Glutamatergic neuron (in vitro differentiated cells): Measurements from ENCODE around the gene COMMD1. TPM values are rescaled to one million over a fixed set of nuclear protein-coding genes. Genes with fewer than 3 reads are reported as not detected.

Experiments used
- DNase-seq: peaks from one replicate; pipeline ENCODE4 v3.0.0; 2022
- H3K27ac Mint-ChIP-seq: one replicate; pipeline ENCODE4 v1.8.0; 2020; ENCODE audit warnings: mild to moderate bottlenecking, mixed read lengths, inconsistent platforms; ENCODE audit not compliant: unreplicated experiment
- H3K27me3 Mint-ChIP-seq: one replicate; pipeline ENCODE4 v1.8.0; 2020; ENCODE audit warnings: mild to moderate bottlenecking, moderate library complexity, mixed read lengths, inconsistent platforms; ENCODE audit not compliant: unreplicated experiment
- H3K36me3 Mint-ChIP-seq: one replicate; pipeline ENCODE4 v1.8.0; 2020; ENCODE audit warnings: mild to moderate bottlenecking, mixed read lengths, inconsistent platforms; ENCODE audit not compliant: unreplicated experiment
- H3K4me1 Mint-ChIP-seq: one replicate; pipeline ENCODE4 v1.8.0; 2020; ENCODE audit warnings: mild to moderate bottlenecking, low read depth, mixed read lengths, inconsistent platforms; ENCODE audit not compliant: unreplicated experiment
- H3K4me3 Mint-ChIP-seq: one replicate; pipeline ENCODE4 v1.8.0; 2020; ENCODE audit warnings: mild to moderate bottlenecking, mixed read lengths, inconsistent platforms; ENCODE audit not compliant: unreplicated experiment
- H3K9me3 Mint-ChIP-seq: one replicate; pipeline ENCODE4 v1.8.0; 2020; ENCODE audit warnings: mild to moderate bottlenecking, moderate library complexity, mixed read lengths, inconsistent platforms; ENCODE audit not compliant: unreplicated experiment
- CTCF ChIP-seq: fragments of 200-600 bp; sonication (generic); IDR thresholded peaks from one replicate; pipeline ENCODE4 v1.5.0; 2021; ENCODE audit not compliant: partially characterized antibody, unreplicated experiment
- total RNA-seq: library from RNA; stranded (reverse); fragmentation: NEBNext Ultra II Directional; extraction: Animal tissue kit (Norgen Biotek cat#: 25700); gene quantifications from one replicate; pipeline ENCODE4 v1.2.1, GENCODE V29; 2021; ENCODE audit not compliant: unreplicated experiment

Gene COMMD1
- total RNA-seq, 1 donor from 2014 or later: 48.2 TPM

DNA sequence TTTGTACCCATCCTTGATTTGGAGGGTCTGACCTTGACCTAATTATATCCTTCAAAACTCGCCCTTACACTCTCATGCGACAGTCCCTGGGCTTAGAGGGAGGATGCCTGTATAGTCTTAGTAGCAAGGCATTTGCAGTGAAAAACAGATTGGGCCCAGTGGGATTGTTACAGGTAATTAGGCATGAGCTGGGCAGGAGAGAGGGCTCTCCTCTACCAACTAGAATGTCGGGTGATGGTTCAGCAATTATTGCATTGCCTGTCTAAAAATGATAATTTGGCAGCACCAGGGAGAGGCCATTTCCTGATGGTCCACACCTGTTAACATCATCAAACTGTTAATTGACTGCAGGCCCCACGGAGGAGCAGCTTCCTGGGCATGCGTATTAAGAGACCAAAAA is 32.4 kb downstream of the COMMD1 start:
- no peak for TF ChIP-seq CTCF
- Mint-ChIP-seq H3K27me3 (no peaks in the 10 kb centered on the region), H3K9me3 (no peaks in the 10 kb centered on the region), H3K36me3 (no peaks in the 10 kb centered on the region), H3K4me3 (no peak overlapping the region), H3K27ac (no peak overlapping the region), H3K4me1 (peaks cover 4% of the 10 kb centered on the region)
- DNase-seq: no peak

GRCh38 chr2:61938511-61938910 is 33.0 kb downstream of the COMMD1 start:
- Mint-ChIP-seq H3K4me1 (peaks cover 4% of the 10 kb centered on the region), H3K4me3 (no peak overlapping the region), H3K9me3 (no peaks in the 10 kb centered on the region), H3K36me3 (no peaks in the 10 kb centered on the region), H3K27me3 (no peaks in the 10 kb centered on the region), H3K27ac (no peak overlapping the region)
- no peak for DNase-seq
- no peak for TF ChIP-seq CTCF

DNA sequence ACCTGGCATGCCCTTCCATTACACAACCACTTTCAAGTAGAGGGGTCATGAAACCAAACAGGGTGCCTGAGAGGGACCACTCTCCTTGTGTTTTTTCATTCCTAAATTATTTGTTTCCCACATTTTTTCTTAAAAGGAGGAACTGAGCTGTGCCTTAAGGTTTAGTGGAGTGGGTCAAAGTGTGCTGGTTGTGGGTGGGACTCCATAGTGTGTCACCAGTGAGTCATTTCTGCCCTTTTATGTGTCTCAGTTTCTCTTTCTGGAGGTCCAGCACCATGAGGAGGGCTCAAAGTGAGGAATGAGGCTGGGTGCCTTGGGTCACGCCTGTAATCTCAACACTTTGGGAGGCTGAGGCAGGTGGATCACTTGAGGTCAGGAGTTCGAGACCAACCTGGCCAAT is 37.8 kb downstream of the COMMD1 start:
- Mint-ChIP-seq H3K27ac (no peak overlapping the region), H3K9me3 (no peaks in the 10 kb centered on the region), H3K27me3 (no peaks in the 10 kb centered on the region), H3K4me1 (no peaks in the 10 kb centered on the region), H3K4me3 (no peak overlapping the region), H3K36me3 (no peaks in the 10 kb centered on the region)
- TF ChIP-seq CTCF: no peak
- no peak for DNase-seq

- H3K4me1 Mint-ChIP-seq: no peaks in the 10 kb centered on the region
- no peaks in the 10 kb centered on the region for H3K9me3 Mint-ChIP-seq
- no peak for TF ChIP-seq CTCF
- no peak overlapping the region for H3K27ac Mint-ChIP-seq
- H3K36me3 Mint-ChIP-seq: peaks cover 5% of the 10 kb centered on the region
- no peak overlapping the region for H3K4me3 Mint-ChIP-seq
- no peak for DNase-seq
- no peaks in the 10 kb centered on the region for H3K27me3 Mint-ChIP-seq
These were observed 41.2 kb downstream of the COMMD1 start for GRCh38 chr2:61946666-61947065.

DNA sequence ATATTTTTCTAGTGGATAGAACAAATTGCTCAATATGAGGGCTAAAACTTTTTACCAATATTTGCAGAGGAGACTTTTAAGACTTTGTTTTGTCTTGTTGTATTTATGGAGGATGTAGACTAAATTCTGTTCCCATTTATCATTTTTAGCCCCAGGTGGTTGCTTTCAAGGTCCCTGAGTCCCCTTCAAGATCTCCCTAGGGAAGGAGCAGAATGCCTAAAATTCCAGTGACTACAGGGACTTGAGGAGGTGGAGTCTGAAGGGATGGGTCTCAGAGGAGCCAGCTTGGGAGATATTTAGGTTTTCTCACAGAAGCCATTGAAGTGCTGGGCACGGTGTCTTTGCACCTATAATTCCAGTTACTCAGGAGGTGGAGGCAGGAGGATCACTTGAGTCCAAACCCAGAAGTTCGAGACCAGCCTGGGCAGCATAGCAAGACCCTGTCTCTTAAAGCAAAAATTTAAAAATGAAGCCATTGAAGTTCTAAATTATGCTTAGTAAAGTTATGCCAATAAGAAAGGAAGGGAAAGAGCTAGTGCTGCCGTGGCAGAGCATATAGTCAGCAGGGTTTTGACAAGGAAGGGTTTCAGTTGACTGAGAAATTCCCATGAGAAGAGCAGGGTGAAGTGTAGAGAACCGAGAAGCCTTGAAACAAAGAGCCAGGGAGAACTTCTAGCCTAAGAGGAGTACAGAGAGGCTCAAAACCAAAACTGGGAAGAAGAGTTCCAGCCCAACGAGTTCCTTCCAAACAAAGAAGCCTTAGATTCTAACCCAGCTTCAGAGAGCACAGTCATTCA is 43.4 kb downstream of the COMMD1 start:
- Mint-ChIP-seq H3K4me1 (no peaks in the 10 kb centered on the region), H3K27me3 (no peaks in the 10 kb centered on the region), H3K36me3 (peaks cover 14% of the 10 kb centered on the region), H3K9me3 (peaks cover 3% of the 10 kb centered on the region), H3K4me3 (no peak overlapping the region), H3K27ac (no peak overlapping the region)
- TF ChIP-seq CTCF: no peak
- no peak for DNase-seq
